HepG2 (cell line): ENCODE measurements around the gene HLA-G. TPM values are rescaled to one million over a fixed set of nuclear protein-coding genes. Genes with fewer than 3 reads are reported as not detected.

ENCODE experiments used
- ATAC-seq: fragments of 200-7000 bp; cut with Tn5 transposase; 3 replicates; pipeline ENCODE4 v1.9.1; 2020; ENCODE audit warnings: mild to moderate bottlenecking, moderate library complexity
- BruUV-seq: library from RNA; stranded (reverse); fragments of 400-500 nt; replicated peaks from 2 replicates; lab custom pipeline; 2021; lab: Mats Ljungman, UMichigan
- CTCF ChIA-PET: fragments of 300-600 bp; formaldehyde crosslinking; extraction: SDS; loops from one replicate; lab custom pipeline; 2021; ENCODE audit warnings: low total read pairs, inconsistent platforms, low intra/inter-chr PET ratio; lab: Yijun Ruan, JAX
- POLR2A ChIA-PET: fragments of 350-600 bp; sonication (Branson Sonifier 250); formaldehyde crosslinking; loops from one replicate; lab custom pipeline; 2020; ENCODE audit warnings: antibody characterized with exemption, inconsistent platforms; lab: Yijun Ruan, JAX
- DNase-seq: peaks from one replicate; pipeline ENCODE4 v3.0.0-alpha.2; 2015; ENCODE audit warnings: low spot score
- FAIRE-seq: peaks from 3 replicates; lab custom pipeline; 2011; peaks lifted over from hg19 to GRCh38; lab: Jason Lieb, UNC
- H2AFZ ChIP-seq: one replicate; pipeline ENCODE4 v1.6.1; 2011; ENCODE audit warnings: low read length, inconsistent platforms
- H3K27ac ChIP-seq: fragments of 300-600 bp; 3 replicates; pipeline ENCODE4 v1.8.0; 2011; ENCODE audit warnings: mixed run types, mild to moderate bottlenecking, mixed read lengths, low read length, inconsistent platforms; ENCODE audit not compliant: insufficient read depth; ENCODE audit errors: extremely low read length
- H3K27me3 ChIP-seq, 2 experiments: fragments of 200-600 bp in 1 of 2; 2 replicates in 1 of 2; 3 replicates in 1 of 2; pipeline versions ENCODE4 v1.6.0 to v1.8.0; 2011; ENCODE audit warnings: low read length in 2 of 2, mild to moderate bottlenecking in 2 of 2, moderate library complexity in 2 of 2, inconsistent platforms in 1 of 2; ENCODE audit not compliant: insufficient read depth in 2 of 2, control insufficient read depth in 1 of 2
- H3K36me3 ChIP-seq, 2 experiments: fragments of 200-600 bp in 1 of 2; replicated peaks in 1 of 2; 2 replicates in 1 of 2; 3 replicates in 1 of 2; pipeline versions ENCODE4 v1.5.1 to v1.8.0; 2011; ENCODE audit warnings: low read length in 2 of 2, inconsistent platforms in 1 of 2; ENCODE audit not compliant: insufficient read depth in 2 of 2, control insufficient read depth in 1 of 2
- H3K4me1 ChIP-seq: 2 replicates; pipeline ENCODE4 v1.5.1; 2012; ENCODE audit warnings: low read length, inconsistent platforms; ENCODE audit not compliant: insufficient read depth
- H3K4me2 ChIP-seq: 2 replicates; pipeline ENCODE4 v1.6.0; 2011; ENCODE audit warnings: low read depth, low read length, inconsistent platforms
- H3K4me3 ChIP-seq, 3 experiments: fragments of 200-600 bp in 1 of 3; sonication (generic), shearing (Covaris generic) in 1 of 3; replicated peaks in 1 of 3; 2 replicates each; pipeline ENCODE4 v1.5.1; 2011 to 2016; ENCODE audit warnings: low read length in 3 of 3, inconsistent platforms in 2 of 3, low read depth in 2 of 3, mild to moderate bottlenecking in 2 of 3, control low read depth in 1 of 3, mixed read lengths in 1 of 3; ENCODE audit not compliant: insufficient read depth in 1 of 3
- H3K79me2 ChIP-seq: one replicate; pipeline ENCODE4 v1.6.1; 2011; ENCODE audit warnings: low read length, inconsistent platforms; ENCODE audit not compliant: insufficient read depth
- H3K9ac ChIP-seq: 2 replicates; pipeline ENCODE4 v1.6.0; 2011; ENCODE audit warnings: mild to moderate bottlenecking, low read depth, low read length, inconsistent platforms; ENCODE audit not compliant: insufficient read depth
- H3K9me3 ChIP-seq: 2 replicates; pipeline ENCODE4 v1.5.1; 2012; ENCODE audit warnings: mild to moderate bottlenecking, low read length
- H4K20me1 ChIP-seq: 2 replicates; pipeline ENCODE4 v1.6.0; 2011; ENCODE audit warnings: inconsistent platforms, mild to moderate bottlenecking, low read length, moderate library complexity; ENCODE audit not compliant: insufficient read depth
- ATF7-NPFF ChIP-seq: sonication (generic); formaldehyde crosslinking; IDR thresholded peaks from 2 replicates; pipeline ENCODE4 v1.8.1; 2023; ENCODE audit warnings: mild to moderate bottlenecking, low read depth, missing genetic modification reagents, moderate library complexity
- CEBPG ChIP-seq: IDR thresholded peaks from 2 replicates; pipeline ENCODE4 v1.6.1; 2016
- E2F1 ChIP-seq: sonication (generic); formaldehyde crosslinking; IDR thresholded peaks from 2 replicates; pipeline ENCODE4 v1.5.0; 2020; ENCODE audit warnings: missing genetic modification reagents
- HCFC1 ChIP-seq: fragments of 150-350 bp; IDR thresholded peaks from 2 replicates; pipeline ENCODE4 v1.6.1; 2014; ENCODE audit warnings: low read depth, low read length
- HNRNPK ChIP-seq: fragments of 200-400 bp; formaldehyde crosslinking; IDR thresholded peaks from 2 replicates; pipeline ENCODE4 v1.6.1; 2018; ENCODE audit warnings: low read length, low read depth, moderate library complexity, mild to moderate bottlenecking; ENCODE audit not compliant: poor library complexity, severe bottlenecking
- MATR3 ChIP-seq: sonication (generic); formaldehyde crosslinking; IDR thresholded peaks from 2 replicates; pipeline ENCODE4 v1.4.0; 2020; ENCODE audit warnings: missing genetic modification reagents
- MAZ ChIP-seq, 2 experiments: sonication (generic) in 1 of 2; formaldehyde crosslinking in 1 of 2; IDR thresholded peaks; 2 replicates each; pipeline versions ENCODE4 v1.5.0 to v1.6.1; 2012 to 2020; ENCODE audit warnings: low read depth in 2 of 2, mild to moderate bottlenecking in 2 of 2, borderline replicate concordance in 1 of 2, improper control_type of control experiment in 1 of 2, low read length in 1 of 2, missing genetic modification reagents in 1 of 2, moderate library complexity in 1 of 2
- NCOA1 ChIP-seq: sonication (generic); formaldehyde crosslinking; IDR thresholded peaks from 2 replicates; pipeline ENCODE4 v1.9.0; 2021; ENCODE audit warnings: missing genetic modification reagents
- NR2F2 ChIP-seq: IDR thresholded peaks from 2 replicates; pipeline ENCODE4 v1.6.1; 2012; ENCODE audit warnings: low read depth, inconsistent platforms, borderline replicate concordance
- NR3C1 ChIP-seq: sonication (generic); formaldehyde crosslinking; IDR thresholded peaks from 2 replicates; pipeline ENCODE4 v1.4.0; 2020; ENCODE audit warnings: missing genetic modification reagents
- REL ChIP-seq: sonication (generic); formaldehyde crosslinking; conservative IDR thresholded peaks from 2 replicates; pipeline ENCODE4 v1.8.0; 2022; ENCODE audit warnings: mild to moderate bottlenecking, missing genetic modification reagents, moderate library complexity
- STAG1 ChIP-seq: sonication (generic); formaldehyde crosslinking; IDR thresholded peaks from 2 replicates; pipeline ENCODE4 v1.4.0; 2020; ENCODE audit warnings: missing genetic modification reagents
- TAF1 ChIP-seq: sonication (generic); formaldehyde crosslinking; IDR thresholded peaks from 2 replicates; pipeline ENCODE4 v1.4.0; 2020; ENCODE audit warnings: missing genetic modification reagents
- TERF1 ChIP-seq: sonication (generic); formaldehyde crosslinking; IDR thresholded peaks from 2 replicates; pipeline ENCODE4 v1.8.0; 2022; ENCODE audit warnings: mild to moderate bottlenecking, missing genetic modification reagents, moderate library complexity
- ZMYM2 ChIP-seq: sonication (generic); formaldehyde crosslinking; IDR thresholded peaks from 2 replicates; pipeline ENCODE4 v1.8.0; 2022; ENCODE audit warnings: mild to moderate bottlenecking, missing genetic modification reagents
- ZNF335 ChIP-seq: sonication (generic); formaldehyde crosslinking; IDR thresholded peaks from 2 replicates; pipeline ENCODE4 v1.4.0; 2020; ENCODE audit warnings: missing genetic modification reagents
- ZNF558 ChIP-seq: sonication (generic); formaldehyde crosslinking; IDR thresholded peaks from 2 replicates; pipeline ENCODE4 v1.9.0; 2022; ENCODE audit warnings: mild to moderate bottlenecking, missing genetic modification reagents, borderline replicate concordance
- WGBS: methylation state at CpG from one replicate; pipeline ENCODE4 v1.1.6; 2017; ENCODE audit warnings: low lambda C conversion rate; 5-methylcytosine and 5-hydroxymethylcytosine counted together
- in situ Hi-C: cut with HindIII; loops from 2 replicates; pipeline ENCODE4 v1.10.0; 2017; ENCODE audit warnings: low pct_unique_long_range_greater_than_20kb; ENCODE audit not compliant: extremely low pct_ligation_motif_present
- intact Hi-C: fragments of 100-400 bp; cut with micrococcal nuclease; formaldehyde crosslinking; loops from one replicate; pipeline ENCODE4 v1.10.0; 2022; ENCODE audit not compliant: unreplicated experiment
- polyA plus RNA-seq, 8 experiments: library from polyadenylated mRNA; depleted of rRNA in 3 of 8; stranded (reverse) in 7 of 8; unstranded in 1 of 8; fragments of >200 nt; fragmentation: Illumina TruSeq in 4 of 8; extraction: Trizol in 4 of 8; gene quantifications; 2 replicates each; pipeline versions ENCODE4 v1.2.1 to v1.2.3, GENCODE V29; 2011 to 2016; ENCODE audit warnings: low read depth in 4 of 8, missing spikeins in 1 of 8, mixed read lengths in 1 of 8; ENCODE audit not compliant: insufficient read depth in 1 of 8
- total RNA-seq, 5 experiments: library from RNA; depleted of rRNA; stranded (reverse); fragments of >200 nt; fragmentation: Illumina TruSeq; extraction: Trizol; gene quantifications; 2 replicates each; pipeline ENCODE4 v1.2.3, GENCODE V29; 2016; ENCODE audit warnings: low read depth in 1 of 5

HLA-G gene
- total and polyA plus RNA-seq, 2 of the 13 experiments (the other 11 are each of a cell fraction or from before 2014, with no cell fraction given): 0.29 to 0.30 TPM

- Histone ChIP-seq H3K36me3 (no peaks in the 10 kb centered on the region), H3K4me1 (no peaks in the 10 kb centered on the region), H3K9ac (no peak overlapping the region), H3K79me2 (no peaks in the 10 kb centered on the region), H2AFZ (no peak overlapping the region), H3K4me2 (no peak overlapping the region), H3K9me3 (no peaks in the 10 kb centered on the region; the same call in 1 of the 2 replicates), H4K20me1 (no peaks in the 10 kb centered on the region), H3K27me3 (no peaks in the 10 kb centered on the region), H3K27ac (no peak overlapping the region), H3K4me3 (no peak overlapping the region)
- ChIA-PET POLR2A (no interaction called here), CTCF (no interaction called here)
- DNase-seq: no peak
- no peak for FAIRE-seq
- no TSS peak for BruUV-seq
- TF ChIP-seq ATF7-NPFF (CRISPR knock-in tag) (no peak), HNRNPK (no peak), STAG1 (peak; percentile 15; the same call in 1 of the 2 replicates), REL (CRISPR knock-in tag) (no peak), HCFC1 (no peak), NR2F2 (no peak), E2F1 (no peak)
- ATAC-seq: peak; percentile 53
- in situ Hi-C loops: no loop called here
- intact Hi-C loops: no loop called here
- 23% methylated on average over 3 of the region's 3 CpGs for WGBS
Measured at GRCh38 chr6:29872791-29873190, 45.2 kb downstream of the HLA-G start.

- no TSS peak for BruUV-seq
- ATAC-seq (no peak), FAIRE-seq (no peak), DNase-seq (no peak)
- in situ Hi-C loops: loop anchor here (25.0 kb wide), 1 partner anchor 1487 kb away; the partner anchor contains the start of gene HLA-B
- Histone ChIP-seq H3K4me2 (no peak overlapping the region), H3K4me1 (no peaks in the 10 kb centered on the region), H4K20me1 (no peaks in the 10 kb centered on the region), H3K4me3 (no peak overlapping the region), H3K27me3 (no peaks in the 10 kb centered on the region), H3K36me3 (no peaks in the 10 kb centered on the region), H2AFZ (no peak overlapping the region), H3K27ac (no peak overlapping the region), H3K9me3 (no peaks in the 10 kb centered on the region; the same call in 1 of the 2 replicates), H3K79me2 (no peaks in the 10 kb centered on the region), H3K9ac (no peak overlapping the region)
- 53% methylated on average over 1 of the region's 1 CpG for WGBS
- intact Hi-C loops: no loop called here
- POLR2A ChIA-PET: no interaction called here
- CTCF ChIA-PET: no interaction called here
- TF ChIP-seq MATR3 (CRISPR knock-in tag) (no peak), NR3C1 (no peak), TAF1 (no peak), ZNF335 (no peak), TERF1 (CRISPR knock-in tag) (no peak), CEBPG (CRISPR knock-in tag) (no peak), NCOA1 (CRISPR knock-in tag) (no peak), MAZ (IDR thresholded peaks at IDR 0.05; ENCODE audit: borderline replicate concordance, low read depth, low read length) (no peak), MAZ (CRISPR knock-in tag; IDR thresholded peaks at IDR 0.05; ENCODE audit: low read depth) (no peak), ZNF558 (CRISPR knock-in tag) (no peak), ZMYM2 (no peak)
Measured at GRCh38 chr6:29875257-29875656, 47.6 kb downstream of the HLA-G start.
